Kidney epithelial cell (primary cell): ENCODE results near the gene PPP2R5C. TPM values are rescaled to one million over a fixed set of nuclear protein-coding genes. Genes with fewer than 3 reads are reported as not detected.

ENCODE experiments used
- DNase-seq: peaks from one replicate; pipeline ENCODE4 v3.0.0-alpha.2; 2010; ENCODE audit warnings: low read depth
- H3K27me3 ChIP-seq: 2 replicates; pipeline ENCODE4 v1.6.0; 2011; ENCODE audit warnings: low read length; ENCODE audit not compliant: control insufficient read depth, insufficient read depth
- H3K36me3 ChIP-seq: 2 replicates; pipeline ENCODE4 v1.5.1; 2011; ENCODE audit warnings: low read length; ENCODE audit not compliant: control insufficient read depth, insufficient read depth
- H3K4me3 ChIP-seq: 2 replicates; pipeline ENCODE4 v1.5.1; 2011; ENCODE audit warnings: low read depth, mild to moderate bottlenecking, control low read depth, low read length
- CTCF ChIP-seq: IDR thresholded peaks from 2 replicates; pipeline ENCODE4 v1.5.1; 2011; ENCODE audit warnings: mild to moderate bottlenecking, moderate library complexity, low read length, control low read depth, inconsistent platforms; ENCODE audit not compliant: insufficient read depth, poor library complexity, severe bottlenecking
- total RNA-seq: library from RNA; depleted of rRNA; stranded (reverse); fragments of >200 nt; gene quantifications from 2 replicates; pipeline ENCODE4 v1.2.3, GENCODE V29; 2015

The PPP2R5C gene
- total RNA-seq, 1 donor from 2014 or later = 79.6 TPM

DNA sequence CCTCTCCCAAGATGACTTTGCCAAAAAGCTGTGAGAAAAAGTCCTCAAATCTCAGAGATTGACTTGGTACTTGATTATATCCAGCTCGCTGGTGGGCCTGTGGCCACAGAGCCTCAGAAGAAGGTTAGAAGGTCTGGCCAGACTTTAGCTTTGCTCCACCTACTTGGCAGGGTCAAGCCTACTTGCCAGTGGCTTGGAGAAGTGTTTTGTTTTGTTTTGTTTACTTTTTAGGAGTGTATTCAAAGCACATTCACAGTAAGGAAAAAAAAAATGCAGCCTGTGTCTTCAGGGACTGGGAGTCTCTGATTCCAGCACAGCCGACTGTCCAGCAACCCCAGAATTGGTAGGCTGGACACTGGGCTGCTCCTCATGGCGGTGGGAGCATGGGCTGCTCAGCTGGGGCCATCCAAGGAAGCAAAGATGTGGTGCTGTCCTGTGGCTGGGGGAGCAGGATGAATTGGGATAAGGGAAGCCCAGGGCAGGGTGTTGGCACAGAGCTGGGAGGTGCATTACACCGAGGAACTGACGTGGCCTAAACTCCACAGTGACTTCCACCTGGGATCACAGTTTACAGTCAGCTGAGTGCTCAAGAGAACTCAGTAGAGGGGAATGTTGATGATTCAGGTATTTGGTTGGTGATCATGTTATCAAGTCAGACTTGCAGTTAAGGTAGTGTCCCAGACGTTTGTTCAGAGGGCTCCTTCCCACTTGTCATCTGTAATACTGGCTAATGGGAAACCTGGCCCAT is 73.5 kb downstream of the PPP2R5C start:
- TF ChIP-seq CTCF = no peak
- Histone ChIP-seq H3K36me3 (no peaks in the 10 kb centered on the region), H3K4me3 (no peak overlapping the region), H3K27me3 (no peaks in the 10 kb centered on the region)
- DNase-seq = no peak

DNA sequence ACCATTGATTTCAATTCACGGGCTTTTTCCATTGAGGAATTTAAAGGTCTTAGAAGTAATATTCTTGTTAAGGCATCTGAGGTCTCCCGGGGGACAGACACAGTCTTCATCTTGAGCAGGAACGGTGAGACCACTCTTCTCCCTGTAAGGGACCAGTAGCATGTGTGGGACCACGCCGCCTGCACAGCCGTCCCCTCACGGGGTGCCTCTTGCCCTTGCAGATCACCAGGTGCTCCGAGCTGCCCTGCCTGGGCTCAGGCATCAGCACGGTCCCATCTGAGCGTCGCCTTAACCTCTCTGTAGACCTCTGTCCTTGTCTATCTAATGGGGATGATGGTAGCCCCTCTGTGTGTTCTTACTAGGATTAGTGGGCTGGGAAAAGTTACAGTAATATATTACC is 74.1 kb downstream of the PPP2R5C start:
- Histone ChIP-seq H3K36me3 (no peaks in the 10 kb centered on the region), H3K27me3 (no peaks in the 10 kb centered on the region), H3K4me3 (no peak overlapping the region)
- TF ChIP-seq CTCF = no peak
- no peak for DNase-seq

GRCh38 chr14:101836135-101836534 is 74.6 kb downstream of the PPP2R5C start:
- Histone ChIP-seq H3K4me3 (no peak overlapping the region), H3K27me3 (no peaks in the 10 kb centered on the region), H3K36me3 (no peaks in the 10 kb centered on the region)
- DNase-seq = no peak
- TF ChIP-seq CTCF = no peak

DNA sequence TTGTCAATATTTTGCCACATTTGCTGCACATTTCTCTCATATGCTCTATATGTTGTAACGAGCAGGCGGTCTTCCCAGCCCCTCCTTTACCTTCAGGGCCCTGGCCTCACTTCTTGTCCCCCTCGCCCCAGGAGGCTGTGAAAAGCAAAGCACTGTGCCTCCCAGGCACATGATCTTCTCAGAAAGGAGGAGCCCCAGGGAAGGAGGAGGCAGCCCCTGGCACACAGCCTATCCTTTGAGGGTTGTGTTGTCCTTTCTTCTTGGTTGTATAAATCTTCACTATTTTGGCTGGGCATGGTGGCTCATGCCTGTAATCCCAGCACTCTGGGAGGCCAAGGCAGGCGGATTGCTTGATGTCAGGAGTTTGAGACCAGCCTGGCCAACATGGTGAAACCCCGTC is 77.0 kb downstream of the PPP2R5C start:
- DNase-seq = no peak
- no peak for TF ChIP-seq CTCF
- no peaks in the 10 kb centered on the region for H3K36me3 ChIP-seq
- no peak overlapping the region for H3K4me3 ChIP-seq
- no peaks in the 10 kb centered on the region for H3K27me3 ChIP-seq

- no peak for DNase-seq
- H3K27me3 ChIP-seq = no peaks in the 10 kb centered on the region
- H3K4me3 ChIP-seq = no peak overlapping the region
- TF ChIP-seq CTCF = no peak
- no peaks in the 10 kb centered on the region for H3K36me3 ChIP-seq
Observed at GRCh38 chr14:101839236-101839635, 77.7 kb downstream of the PPP2R5C start.

GRCh38 chr14:101839661-101840060 is 78.2 kb downstream of the PPP2R5C start:
- Histone ChIP-seq H3K27me3 (no peaks in the 10 kb centered on the region), H3K36me3 (no peaks in the 10 kb centered on the region), H3K4me3 (no peak overlapping the region)
- DNase-seq = no peak
- TF ChIP-seq CTCF = no peak
